ENCODE data around the gene NKD1.
"Not testable (repeated sequence)": the region's sequence is repeated elsewhere in the genome, so short reads cannot be mapped to it uniquely, and the experiment has no call there.

The NKD1 gene

GRCh38 chr16:50560903-50561863 lies 13.0 kb downstream of the NKD1 start:
- no peak for DNase-seq

GRCh38 chr16:50562657-50563056 lies 14.5 kb downstream of the NKD1 start:
- no peak for DNase-seq

GRCh38 chr16:50563989-50564388 lies 15.8 kb downstream of the NKD1 start:
- DNase-seq, result no peak

- DNase-seq, result no peak
Observed at GRCh38 chr16:50565428-50565827, 17.2 kb downstream of the NKD1 start.

GRCh38 chr16:50566014-50566962 lies 18.1 kb downstream of the NKD1 start:
- DNase-seq, result no peak

GRCh38 chr16:50567651-50568050 lies 19.5 kb downstream of the NKD1 start:
- DNase-seq, result no peak

- DNase-seq, result no peak
Observed at GRCh38 chr16:50568187-50568815, 20.1 kb downstream of the NKD1 start.

- DNase-seq, result no peak
Observed at GRCh38 chr16:50570354-50570753, 22.2 kb downstream of the NKD1 start.

- DNase-seq, result no peak
Observed at GRCh38 chr16:50570808-50571598, 22.8 kb downstream of the NKD1 start.

- DNase-seq, result no peak
Observed at GRCh38 chr16:50571786-50572185, 23.6 kb downstream of the NKD1 start.

GRCh38 chr16:50572700-50573099 lies 24.5 kb downstream of the NKD1 start:
- no peak for DNase-seq

GRCh38 chr16:50573279-50573678 lies 25.1 kb downstream of the NKD1 start:
- no peak for DNase-seq

GRCh38 chr16:50573947-50574744 lies 25.9 kb downstream of the NKD1 start:
- DNase-seq, result no peak

GRCh38 chr16:50574745-50575136 lies 26.5 kb downstream of the NKD1 start:
- no peak for DNase-seq

- no peak for DNase-seq
Observed at GRCh38 chr16:50575743-50576142, 27.5 kb downstream of the NKD1 start.

- DNase-seq, result no peak
Observed at GRCh38 chr16:50576403-50577113, 28.4 kb downstream of the NKD1 start.

- no peak for DNase-seq
Observed at GRCh38 chr16:50578137-50578536, 29.9 kb downstream of the NKD1 start.

- DNase-seq, result not testable (repeated sequence)
Observed at GRCh38 chr16:50579373-50579772, 31.2 kb downstream of the NKD1 start.

- no peak for DNase-seq
Observed at GRCh38 chr16:50580180-50580798, 32.1 kb downstream of the NKD1 start.

GRCh38 chr16:50581845-50582244 lies 33.6 kb downstream of the NKD1 start:
- DNase-seq, result no peak
